Measurements from ENCODE around the gene ERLIN1. TPM values are rescaled to one million over a fixed set of nuclear protein-coding genes. Genes with fewer than 3 reads are reported as not detected.

Gene ERLIN1
- total RNA-seq, 1 donor from 2014 or later = 36.6 TPM

DNA sequence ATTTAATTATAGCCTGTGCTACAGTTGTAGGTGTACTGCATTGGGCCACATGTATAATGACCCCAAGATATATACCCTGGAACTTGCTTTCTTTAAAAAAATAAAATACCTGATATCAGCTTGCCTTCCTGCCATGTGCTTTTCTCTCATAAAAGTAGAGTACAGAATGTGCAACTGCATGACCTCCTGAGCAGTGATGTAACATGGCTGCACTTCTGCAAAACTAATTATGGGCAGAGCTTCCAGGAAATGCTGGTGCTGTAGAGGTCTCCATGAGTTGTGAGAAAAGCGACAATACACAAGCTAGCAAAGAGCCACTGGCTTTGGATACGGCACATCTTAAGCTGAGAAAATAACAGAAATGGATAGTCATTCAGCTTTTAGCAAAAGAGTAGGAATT is 6.5 kb upstream of the ERLIN1 start:
- no peak overlapping the region for H3K27ac Mint-ChIP-seq (ENCODE audit: unreplicated experiment)
- H3K9me3 Mint-ChIP-seq = no peaks in the 10 kb centered on the region
- peaks cover 19% of the 10 kb centered on the region for H3K36me3 Mint-ChIP-seq (ENCODE audit: low read depth)
- no peaks in the 10 kb centered on the region for H3K27me3 Mint-ChIP-seq (ENCODE audit: low read depth)
- H3K4me1 Mint-ChIP-seq = peaks cover 6% of the 10 kb centered on the region
- no peak overlapping the region for H3K4me3 Mint-ChIP-seq
- DNase-seq (ENCODE audit: low read depth, low spot score) = no peak
- TF ChIP-seq, protein P1, sequence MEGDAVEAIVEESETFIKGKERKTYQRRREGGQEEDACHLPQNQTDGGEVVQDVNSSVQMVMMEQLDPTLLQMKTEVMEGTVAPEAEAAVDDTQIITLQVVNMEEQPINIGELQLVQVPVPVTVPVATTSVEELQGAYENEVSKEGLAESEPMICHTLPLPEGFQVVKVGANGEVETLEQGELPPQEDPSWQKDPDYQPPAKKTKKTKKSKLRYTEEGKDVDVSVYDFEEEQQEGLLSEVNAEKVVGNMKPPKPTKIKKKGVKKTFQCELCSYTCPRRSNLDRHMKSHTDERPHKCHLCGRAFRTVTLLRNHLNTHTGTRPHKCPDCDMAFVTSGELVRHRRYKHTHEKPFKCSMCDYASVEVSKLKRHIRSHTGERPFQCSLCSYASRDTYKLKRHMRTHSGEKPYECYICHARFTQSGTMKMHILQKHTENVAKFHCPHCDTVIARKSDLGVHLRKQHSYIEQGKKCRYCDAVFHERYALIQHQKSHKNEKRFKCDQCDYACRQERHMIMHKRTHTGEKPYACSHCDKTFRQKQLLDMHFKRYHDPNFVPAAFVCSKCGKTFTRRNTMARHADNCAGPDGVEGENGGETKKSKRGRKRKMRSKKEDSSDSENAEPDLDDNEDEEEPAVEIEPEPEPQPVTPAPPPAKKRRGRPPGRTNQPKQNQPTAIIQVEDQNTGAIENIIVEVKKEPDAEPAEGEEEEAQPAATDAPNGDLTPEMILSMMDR (conservative IDR thresholded peaks at IDR 0.05) = no peak

DNA sequence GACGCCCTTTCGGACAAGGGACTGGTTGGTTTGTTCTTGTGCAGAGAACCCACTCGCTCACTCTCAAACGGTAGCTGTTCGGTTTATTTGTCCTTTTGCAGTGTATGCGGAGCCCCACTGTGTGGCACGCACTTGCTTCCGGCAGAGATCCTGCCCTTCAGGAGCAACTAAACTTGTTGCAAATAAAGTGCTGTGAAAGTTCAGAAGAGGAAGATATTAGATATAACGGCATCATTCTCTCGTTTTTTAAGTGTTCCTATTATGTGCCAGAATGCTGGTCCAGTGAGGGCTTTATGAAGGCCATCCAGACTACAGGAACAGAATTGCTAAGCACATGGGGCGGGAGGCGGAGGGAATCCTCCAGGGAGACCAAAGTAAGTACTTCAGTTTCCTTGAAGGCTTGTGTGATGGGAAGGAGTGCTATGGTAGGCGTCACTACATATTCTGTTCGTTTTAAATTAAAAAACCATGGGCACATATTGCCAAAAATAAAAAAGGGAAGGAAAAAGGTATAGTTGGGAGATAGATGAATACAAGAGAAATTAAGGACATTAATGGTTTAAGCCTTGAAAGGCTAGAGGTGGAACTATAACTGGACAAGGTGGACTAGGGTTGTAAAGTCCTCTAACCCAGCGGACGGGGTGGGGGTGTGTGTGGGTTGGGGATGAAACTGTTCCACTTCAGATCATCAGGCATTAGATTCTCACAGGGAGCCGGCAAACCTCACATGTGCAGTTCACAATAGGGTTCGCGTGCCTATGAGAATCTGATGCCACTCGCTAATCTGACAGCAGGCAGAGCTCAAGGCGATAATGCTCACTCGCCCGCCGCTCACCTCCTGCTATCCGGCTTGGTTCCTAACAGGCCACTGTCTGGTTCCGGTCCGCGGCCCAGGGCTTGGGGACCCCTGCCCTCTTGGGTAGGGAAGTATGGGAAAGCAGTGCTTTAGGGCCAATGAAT is 704 bp upstream of the ERLIN1 start:
- TF ChIP-seq, protein P1 (conservative IDR thresholded peaks at IDR 0.05) = no peak
- Mint-ChIP-seq H3K36me3 (ENCODE audit: low read depth) (peaks cover 18% of the 10 kb centered on the region), H3K9me3 (no peaks in the 10 kb centered on the region), H3K27me3 (ENCODE audit: low read depth) (no peaks in the 10 kb centered on the region), H3K4me3 (peak overlapping the region; percentile 98), H3K4me1 (peaks cover 41% of the 10 kb centered on the region), H3K27ac (ENCODE audit: unreplicated experiment) (peak overlapping the region; percentile 95)
- DNase-seq (ENCODE audit: low read depth, low spot score) = no peak

DNA sequence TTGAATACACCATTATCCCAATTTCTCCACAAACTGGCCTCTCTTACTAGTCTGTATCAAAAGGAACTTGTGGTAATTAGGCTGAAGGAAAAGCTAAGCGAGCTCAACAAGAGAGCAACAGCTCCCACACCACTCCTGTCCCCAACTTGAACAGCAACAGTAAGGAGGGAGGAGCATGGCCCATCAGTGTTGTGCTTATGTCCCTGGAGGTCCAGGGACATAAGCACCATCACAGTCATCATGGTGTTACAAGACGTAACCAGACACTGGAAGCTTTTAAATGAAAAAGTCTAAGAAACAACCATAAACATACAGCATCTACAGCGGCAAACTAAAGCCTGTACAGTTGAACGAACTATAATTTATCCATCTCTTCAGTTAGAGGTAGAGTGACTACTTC is 989 bp downstream of the ERLIN1 start:
- DNase-seq (ENCODE audit: low read depth, low spot score) = no peak
- TF ChIP-seq, protein P1 (conservative IDR thresholded peaks at IDR 0.05) = no peak
- Mint-ChIP-seq H3K27me3 (ENCODE audit: low read depth) (no peaks in the 10 kb centered on the region), H3K9me3 (no peaks in the 10 kb centered on the region), H3K36me3 (ENCODE audit: low read depth) (peaks cover 12% of the 10 kb centered on the region), H3K4me1 (peaks cover 52% of the 10 kb centered on the region), H3K27ac (ENCODE audit: unreplicated experiment) (peak overlapping the region; percentile 14), H3K4me3 (peak overlapping the region; percentile 98)

DNA sequence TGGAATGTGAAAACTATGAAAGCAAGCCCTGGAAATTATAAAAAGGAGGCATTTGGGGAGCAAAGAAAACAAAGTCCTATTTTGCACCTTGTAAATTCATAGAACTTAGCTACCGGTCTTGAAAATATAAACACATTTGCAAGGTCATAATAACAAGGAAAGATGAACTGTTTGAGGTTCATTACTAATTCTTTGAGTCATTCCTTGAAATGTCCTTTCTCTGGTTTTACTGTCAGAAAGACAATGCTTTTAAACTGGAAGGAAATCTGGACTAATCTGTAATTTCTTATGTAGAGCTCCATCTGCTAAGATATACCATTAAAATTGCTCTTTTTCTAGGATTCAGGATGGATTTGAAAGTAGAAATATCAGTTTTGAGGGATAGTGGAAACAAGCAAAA is 1.4 kb downstream of the ERLIN1 start:
- no peak overlapping the region for H3K27ac Mint-ChIP-seq (ENCODE audit: unreplicated experiment)
- peaks cover 52% of the 10 kb centered on the region for H3K4me1 Mint-ChIP-seq
- H3K9me3 Mint-ChIP-seq = no peaks in the 10 kb centered on the region
- DNase-seq (ENCODE audit: low read depth, low spot score) = no peak
- H3K4me3 Mint-ChIP-seq = peak overlapping the region; percentile 98
- H3K36me3 Mint-ChIP-seq (ENCODE audit: low read depth) = peaks cover 12% of the 10 kb centered on the region
- no peaks in the 10 kb centered on the region for H3K27me3 Mint-ChIP-seq (ENCODE audit: low read depth)
- TF ChIP-seq, protein P1 (conservative IDR thresholded peaks at IDR 0.05) = no peak

DNA sequence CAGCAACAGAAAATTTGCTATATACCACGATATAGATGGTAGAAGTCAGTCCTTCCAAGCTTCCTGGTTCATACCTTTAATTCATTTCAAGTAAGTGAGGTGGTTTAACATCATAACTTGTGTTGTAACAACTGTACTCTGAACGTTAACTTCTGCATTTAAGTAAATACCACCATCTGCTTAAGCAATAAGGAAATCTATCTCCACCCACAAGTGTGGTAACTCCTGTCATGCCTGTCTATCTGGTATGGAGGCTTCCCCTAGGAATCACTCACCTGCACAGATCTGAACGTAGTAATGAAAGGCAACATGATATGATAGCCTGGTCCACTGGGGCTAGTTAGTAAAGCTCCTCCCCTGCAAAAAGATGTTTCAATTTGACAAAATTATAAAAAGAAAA is 2.3 kb downstream of the ERLIN1 start:
- Mint-ChIP-seq H3K36me3 (ENCODE audit: low read depth) (peaks cover 12% of the 10 kb centered on the region), H3K4me1 (peaks cover 52% of the 10 kb centered on the region), H3K27ac (ENCODE audit: unreplicated experiment) (no peak overlapping the region), H3K27me3 (ENCODE audit: low read depth) (no peaks in the 10 kb centered on the region), H3K4me3 (peak overlapping the region; percentile 98), H3K9me3 (no peaks in the 10 kb centered on the region)
- TF ChIP-seq, protein P1 (conservative IDR thresholded peaks at IDR 0.05) = no peak
- no peak for DNase-seq (ENCODE audit: low read depth, low spot score)
